ENCODE data around the gene PPP1R26.

GRCh38 chr9:135489188-135489906 lies 9.8 kb downstream of the PPP1R26 start:
- no peak for TF ChIP-seq EZH2phosphoT487 (IDR thresholded peaks at IDR 0.05; ENCODE audit: low read depth, severe bottlenecking, unreplicated experiment)
- TF ChIP-seq EZH2 (IDR thresholded peaks at IDR 0.05; ENCODE audit: borderline replicate concordance), result no peak

Measured in hepatocyte (in vitro differentiated cells).